HFF-Myc (cell line): Measurements from ENCODE around the gene EGFLAM.

Experiments used
- DNase-seq: peaks from one replicate; pipeline ENCODE4 v3.0.0-alpha.2; 2011; ENCODE audit warnings: low read depth; ENCODE audit errors: extremely low read depth
- H3K4me3 ChIP-seq: replicated peaks from 2 replicates; pipeline ENCODE4 v1.5.1; 2011; ENCODE audit warnings: low read depth, mild to moderate bottlenecking, control low read depth, low read length
- TF ChIP-seq, protein P1 (sequence below): IDR thresholded peaks from 2 replicates; pipeline ENCODE4 v1.5.1; 2012; ENCODE audit warnings: mild to moderate bottlenecking, low read depth, low read length, control low read depth; ENCODE audit errors: missing control alignments

EGFLAM gene

GRCh38 chr5:38259809-38260160 is 1.4 kb downstream of the EGFLAM start:
- DNase-seq, result no peak
- no peak overlapping the region for H3K4me3 ChIP-seq
- TF ChIP-seq, protein P1, sequence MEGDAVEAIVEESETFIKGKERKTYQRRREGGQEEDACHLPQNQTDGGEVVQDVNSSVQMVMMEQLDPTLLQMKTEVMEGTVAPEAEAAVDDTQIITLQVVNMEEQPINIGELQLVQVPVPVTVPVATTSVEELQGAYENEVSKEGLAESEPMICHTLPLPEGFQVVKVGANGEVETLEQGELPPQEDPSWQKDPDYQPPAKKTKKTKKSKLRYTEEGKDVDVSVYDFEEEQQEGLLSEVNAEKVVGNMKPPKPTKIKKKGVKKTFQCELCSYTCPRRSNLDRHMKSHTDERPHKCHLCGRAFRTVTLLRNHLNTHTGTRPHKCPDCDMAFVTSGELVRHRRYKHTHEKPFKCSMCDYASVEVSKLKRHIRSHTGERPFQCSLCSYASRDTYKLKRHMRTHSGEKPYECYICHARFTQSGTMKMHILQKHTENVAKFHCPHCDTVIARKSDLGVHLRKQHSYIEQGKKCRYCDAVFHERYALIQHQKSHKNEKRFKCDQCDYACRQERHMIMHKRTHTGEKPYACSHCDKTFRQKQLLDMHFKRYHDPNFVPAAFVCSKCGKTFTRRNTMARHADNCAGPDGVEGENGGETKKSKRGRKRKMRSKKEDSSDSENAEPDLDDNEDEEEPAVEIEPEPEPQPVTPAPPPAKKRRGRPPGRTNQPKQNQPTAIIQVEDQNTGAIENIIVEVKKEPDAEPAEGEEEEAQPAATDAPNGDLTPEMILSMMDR, result no peak

DNA sequence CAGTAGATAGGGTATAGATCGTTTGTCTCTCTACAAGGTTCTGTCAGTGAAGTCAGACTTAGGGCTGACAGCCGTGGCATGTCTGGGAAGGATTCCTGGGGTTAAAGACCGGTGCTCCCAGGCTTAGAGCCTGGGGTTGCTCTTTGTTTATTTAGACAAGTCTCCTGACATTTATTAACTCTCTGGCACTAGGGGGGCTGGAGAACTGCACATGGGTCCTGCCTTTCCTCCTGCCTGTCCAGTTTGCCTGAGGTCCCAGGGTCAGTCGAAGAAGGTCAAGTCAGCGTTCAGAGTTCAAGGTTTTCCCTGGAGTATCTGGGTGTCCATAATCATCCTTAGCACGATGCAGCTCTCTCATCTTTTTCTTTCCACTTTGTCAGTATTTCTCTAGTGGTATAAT is 5.6 kb downstream of the EGFLAM start:
- TF ChIP-seq, protein P1, result no peak
- H3K4me3 ChIP-seq, result no peak overlapping the region
- DNase-seq, result no peak

DNA sequence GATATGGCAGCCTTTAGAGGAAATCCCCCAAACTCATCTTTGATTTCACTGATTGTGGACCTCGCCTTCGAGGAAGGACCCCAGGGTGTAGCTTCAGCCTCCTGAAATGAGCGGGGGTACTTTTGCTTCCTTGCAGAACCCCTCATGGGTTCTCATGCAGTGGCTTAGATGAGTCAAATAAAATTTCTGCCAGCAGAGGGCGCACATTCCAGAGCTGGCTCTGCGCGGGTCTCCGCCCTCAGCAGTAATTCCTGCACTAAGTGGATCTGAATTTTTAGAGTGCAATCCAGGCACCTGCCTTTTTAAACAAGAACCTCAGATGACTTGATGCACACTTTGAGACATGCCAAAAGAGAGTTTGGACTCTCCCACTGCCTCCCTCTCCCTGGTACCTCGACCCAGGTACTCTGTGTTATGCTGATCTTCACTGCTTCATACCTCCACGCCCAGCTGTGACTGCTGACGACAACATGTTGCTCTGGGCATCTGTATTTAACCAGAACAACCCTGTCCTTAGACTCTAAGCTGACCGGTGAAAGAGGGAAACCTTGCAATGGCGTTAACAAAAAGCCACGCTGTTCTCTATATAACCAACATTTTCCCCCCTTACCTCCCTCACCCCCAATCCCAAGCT is 7.3 kb downstream of the EGFLAM start:
- DNase-seq, result peak; percentile 31
- H3K4me3 ChIP-seq, result no peak overlapping the region
- TF ChIP-seq, protein P1, result peak; percentile 76

GRCh38 chr5:38267372-38267771 is 9.0 kb downstream of the EGFLAM start:
- TF ChIP-seq, protein P1, result no peak
- no peak overlapping the region for H3K4me3 ChIP-seq
- DNase-seq, result no peak

GRCh38 chr5:38273626-38274025 is 15.3 kb downstream of the EGFLAM start:
- TF ChIP-seq, protein P1, result no peak
- DNase-seq, result no peak
- no peak overlapping the region for H3K4me3 ChIP-seq

DNA sequence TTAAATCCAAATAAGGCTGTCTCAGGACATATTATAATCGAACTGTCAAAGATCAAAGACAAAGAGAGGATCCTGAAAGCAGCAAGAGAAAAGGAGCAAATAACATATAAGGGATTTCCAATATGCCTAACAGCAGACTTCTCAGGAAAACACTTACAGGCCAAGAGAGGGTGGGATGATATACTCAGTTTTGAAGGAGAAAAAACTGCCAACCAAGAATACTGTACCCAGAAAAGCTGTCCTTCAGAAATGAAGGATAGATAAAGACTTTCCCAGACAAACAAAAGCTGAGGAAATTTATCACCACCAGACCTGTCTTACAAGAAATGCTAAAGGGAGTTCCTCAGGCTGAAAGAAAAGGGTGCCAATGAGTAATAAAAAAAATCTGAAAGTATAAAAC is 16.0 kb downstream of the EGFLAM start:
- no peak for DNase-seq
- TF ChIP-seq, protein P1, result no peak
- H3K4me3 ChIP-seq, result no peak overlapping the region

DNA sequence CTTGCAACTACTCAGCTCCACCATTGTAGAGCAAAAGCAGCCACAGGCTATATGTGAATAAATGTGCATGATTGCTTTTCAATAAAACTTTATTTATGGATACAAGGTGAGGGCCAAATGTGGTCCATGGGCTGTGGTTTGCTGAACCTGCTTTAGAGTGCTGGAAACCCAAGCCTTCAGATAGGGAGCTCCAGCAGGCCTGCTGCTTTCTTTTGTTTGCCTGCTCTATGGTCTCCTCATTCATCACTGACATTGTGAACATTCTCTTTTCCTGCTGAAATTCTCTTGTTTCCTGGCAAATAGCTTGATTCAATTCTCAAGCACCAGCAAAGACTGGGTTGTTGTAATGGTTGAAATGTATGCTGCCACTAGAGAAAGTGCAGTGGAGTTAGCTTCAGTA is 26.0 kb downstream of the EGFLAM start:
- TF ChIP-seq, protein P1, result no peak
- DNase-seq, result no peak
- H3K4me3 ChIP-seq, result no peak overlapping the region
